ENCODE data around the gene XRCC1.

XRCC1 gene

GRCh38 chr19:43575955-43576878 is 890 bp upstream of the XRCC1 start:
- intact Hi-C loops (cut with micrococcal nuclease) = loop anchor here (1.0 kb wide), 1 partner anchor 20 kb away; the partner anchor contains the start of genes IRGQ and ZNF576
- peak overlapping the region; percentile 50 for H3K4me3 Mint-ChIP-seq
- H3K36me3 Mint-ChIP-seq (ENCODE audit: low read depth) = peaks cover 18% of the 10 kb centered on the region
- H3K27ac Mint-ChIP-seq = peak overlapping the region; percentile 94
- no peaks in the 10 kb centered on the region for H3K27me3 Mint-ChIP-seq
- peaks cover 43% of the 10 kb centered on the region for H3K4me1 Mint-ChIP-seq (ENCODE audit: low read depth)
- H3K9me3 Mint-ChIP-seq = no peaks in the 10 kb centered on the region

GRCh38 chr19:43574424-43575155 is 737 bp downstream of the XRCC1 start:
- Mint-ChIP-seq H3K27ac (peak overlapping the region; percentile 94), H3K36me3 (ENCODE audit: low read depth) (peaks cover 34% of the 10 kb centered on the region), H3K4me3 (peak overlapping the region; percentile 94), H3K4me1 (ENCODE audit: low read depth) (peaks cover 40% of the 10 kb centered on the region), H3K27me3 (no peaks in the 10 kb centered on the region), H3K9me3 (no peaks in the 10 kb centered on the region)
- intact Hi-C loops (cut with micrococcal nuclease) = loop anchor here (1.0 kb wide), 1 partner anchor 22 kb away; the partner anchor contains the start of genes IRGQ and ZNF576

GRCh38 chr19:43572171-43572588 is 3.1 kb downstream of the XRCC1 start:
- peaks cover 43% of the 10 kb centered on the region for H3K36me3 Mint-ChIP-seq (ENCODE audit: low read depth)
- intact Hi-C loops (cut with micrococcal nuclease) = no loop called here

GRCh38 chr19:43570174-43570791 is 5.0 kb downstream of the XRCC1 start:
- no peak overlapping the region for H3K27ac Mint-ChIP-seq
- no peaks in the 10 kb centered on the region for H3K27me3 Mint-ChIP-seq
- H3K9me3 Mint-ChIP-seq = no peaks in the 10 kb centered on the region
- peaks cover 22% of the 10 kb centered on the region for H3K4me1 Mint-ChIP-seq (ENCODE audit: low read depth)
- peaks cover 47% of the 10 kb centered on the region for H3K36me3 Mint-ChIP-seq (ENCODE audit: low read depth)
- intact Hi-C loops (cut with micrococcal nuclease) = no loop called here
- H3K4me3 Mint-ChIP-seq = no peak overlapping the region

More at GRCh38 chr19:43572171-43572588, 3.1 kb downstream of the XRCC1 start:
- Mint-ChIP-seq H3K27ac (no peak overlapping the region), H3K4me1 (ENCODE audit: low read depth) (peaks cover 30% of the 10 kb centered on the region), H3K9me3 (no peaks in the 10 kb centered on the region), H3K4me3 (no peak overlapping the region), H3K27me3 (no peaks in the 10 kb centered on the region)

GRCh38 chr19:43569657-43570056 is 5.7 kb downstream of the XRCC1 start:
- H3K4me3 Mint-ChIP-seq = no peak overlapping the region
- intact Hi-C loops (cut with micrococcal nuclease) = no loop called here
- H3K9me3 Mint-ChIP-seq = no peaks in the 10 kb centered on the region
- H3K27ac Mint-ChIP-seq = no peak overlapping the region
- no peaks in the 10 kb centered on the region for H3K27me3 Mint-ChIP-seq
- peaks cover 21% of the 10 kb centered on the region for H3K4me1 Mint-ChIP-seq (ENCODE audit: low read depth)
- H3K36me3 Mint-ChIP-seq (ENCODE audit: low read depth) = peaks cover 42% of the 10 kb centered on the region

- no peak overlapping the region for H3K4me3 Mint-ChIP-seq
- intact Hi-C loops (cut with micrococcal nuclease) = loop anchor here (5.0 kb wide), 1 partner anchor 33 kb away; the partner anchor contains the start of genes IRGQ and ZNF576
- no peaks in the 10 kb centered on the region for H3K9me3 Mint-ChIP-seq
- no peaks in the 10 kb centered on the region for H3K27me3 Mint-ChIP-seq
- peaks cover 49% of the 10 kb centered on the region for H3K36me3 Mint-ChIP-seq (ENCODE audit: low read depth)
- peak overlapping the region; percentile 5 for H3K27ac Mint-ChIP-seq
- peaks cover 28% of the 10 kb centered on the region for H3K4me1 Mint-ChIP-seq (ENCODE audit: low read depth)
Observed at GRCh38 chr19:43564800-43565199, 10.5 kb downstream of the XRCC1 start.

- H3K9me3 Mint-ChIP-seq = no peaks in the 10 kb centered on the region
- H3K27me3 Mint-ChIP-seq = no peaks in the 10 kb centered on the region
- intact Hi-C loops (cut with micrococcal nuclease) = loop anchor here (5.0 kb wide), 1 partner anchor 33 kb away; the partner anchor contains the start of genes IRGQ and ZNF576
- no peak overlapping the region for H3K4me3 Mint-ChIP-seq
- H3K27ac Mint-ChIP-seq = peak overlapping the region; percentile 71
- peaks cover 28% of the 10 kb centered on the region for H3K4me1 Mint-ChIP-seq (ENCODE audit: low read depth)
- peaks cover 51% of the 10 kb centered on the region for H3K36me3 Mint-ChIP-seq (ENCODE audit: low read depth)
Observed at GRCh38 chr19:43563816-43564457, 11.4 kb downstream of the XRCC1 start.

- H3K27ac Mint-ChIP-seq = peak overlapping the region; percentile 71
- peaks cover 51% of the 10 kb centered on the region for H3K36me3 Mint-ChIP-seq (ENCODE audit: low read depth)
- no peaks in the 10 kb centered on the region for H3K27me3 Mint-ChIP-seq
- intact Hi-C loops (cut with micrococcal nuclease) = loop anchor here (5.0 kb wide), 1 partner anchor 35 kb away; the partner anchor contains the start of genes IRGQ and ZNF576
- no peaks in the 10 kb centered on the region for H3K9me3 Mint-ChIP-seq
- H3K4me1 Mint-ChIP-seq (ENCODE audit: low read depth) = peaks cover 28% of the 10 kb centered on the region
- peak overlapping the region; percentile 37 for H3K4me3 Mint-ChIP-seq
Observed at GRCh38 chr19:43562698-43563241, 12.6 kb downstream of the XRCC1 start.

- peaks cover 56% of the 10 kb centered on the region for H3K36me3 Mint-ChIP-seq (ENCODE audit: low read depth)
- H3K9me3 Mint-ChIP-seq = no peaks in the 10 kb centered on the region
- H3K4me1 Mint-ChIP-seq (ENCODE audit: low read depth) = peaks cover 28% of the 10 kb centered on the region
- intact Hi-C loops (cut with micrococcal nuclease) = loop anchor here (5.0 kb wide), 1 partner anchor 35 kb away; the partner anchor contains the start of genes IRGQ and ZNF576
- no peaks in the 10 kb centered on the region for H3K27me3 Mint-ChIP-seq
- H3K4me3 Mint-ChIP-seq = no peak overlapping the region
- H3K27ac Mint-ChIP-seq = peak overlapping the region; percentile 71
Observed at GRCh38 chr19:43562226-43562697, 13.1 kb downstream of the XRCC1 start.

GRCh38 chr19:43561139-43561970 is 14.0 kb downstream of the XRCC1 start:
- H3K27me3 Mint-ChIP-seq = no peaks in the 10 kb centered on the region
- H3K4me1 Mint-ChIP-seq (ENCODE audit: low read depth) = peaks cover 28% of the 10 kb centered on the region
- H3K36me3 Mint-ChIP-seq (ENCODE audit: low read depth) = peaks cover 58% of the 10 kb centered on the region
- H3K9me3 Mint-ChIP-seq = no peaks in the 10 kb centered on the region
- intact Hi-C loops (cut with micrococcal nuclease) = loop anchor here (5.0 kb wide), 1 partner anchor 36 kb away; the partner anchor contains the start of genes IRGQ and ZNF576
- no peak overlapping the region for H3K4me3 Mint-ChIP-seq
- H3K27ac Mint-ChIP-seq = no peak overlapping the region

- Mint-ChIP-seq H3K27me3 (no peaks in the 10 kb centered on the region), H3K4me3 (no peak overlapping the region), H3K4me1 (ENCODE audit: low read depth) (peaks cover 28% of the 10 kb centered on the region), H3K27ac (no peak overlapping the region), H3K9me3 (no peaks in the 10 kb centered on the region), H3K36me3 (ENCODE audit: low read depth) (peaks cover 65% of the 10 kb centered on the region)
- intact Hi-C loops (cut with micrococcal nuclease) = loop anchor here (5.0 kb wide), 1 partner anchor 37 kb away; the partner anchor contains the start of genes IRGQ and ZNF576
Observed at GRCh38 chr19:43560687-43561086, 14.6 kb downstream of the XRCC1 start.

- no peaks in the 10 kb centered on the region for H3K27me3 Mint-ChIP-seq
- no peak overlapping the region for H3K4me3 Mint-ChIP-seq
- H3K9me3 Mint-ChIP-seq = no peaks in the 10 kb centered on the region
- peaks cover 91% of the 10 kb centered on the region for H3K36me3 Mint-ChIP-seq (ENCODE audit: low read depth)
- H3K27ac Mint-ChIP-seq = no peak overlapping the region
- intact Hi-C loops (cut with micrococcal nuclease) = loop anchor here (10.0 kb wide), 1 partner anchor 90 kb away; no protein-coding TSS in a partner anchor
- peaks cover 5% of the 10 kb centered on the region for H3K4me1 Mint-ChIP-seq (ENCODE audit: low read depth)
Observed at GRCh38 chr19:43555185-43555770, 20.0 kb downstream of the XRCC1 start.

Measured in dendritic cell treated with granulocyte-macrophage colony-stimulating factor and Interleukin-4, amounts not matched to agents 40 ng/mL and 50 ng/mL, for 4 days (primary cell).